HG03066 (cell line): ENCODE data around the gene DENND1A.
"Not testable (repeated sequence)": the region's sequence is repeated elsewhere in the genome, so short reads cannot be mapped to it uniquely, and the experiment has no call there.

ENCODE experiments used
- ATAC-seq: cut with Tn5 transposase; IDR thresholded peaks from one replicate; pipeline ENCODE4 v1.9.1; 2021; ENCODE audit warnings: low read depth; ENCODE audit not compliant: unreplicated experiment

Gene DENND1A

DNA sequence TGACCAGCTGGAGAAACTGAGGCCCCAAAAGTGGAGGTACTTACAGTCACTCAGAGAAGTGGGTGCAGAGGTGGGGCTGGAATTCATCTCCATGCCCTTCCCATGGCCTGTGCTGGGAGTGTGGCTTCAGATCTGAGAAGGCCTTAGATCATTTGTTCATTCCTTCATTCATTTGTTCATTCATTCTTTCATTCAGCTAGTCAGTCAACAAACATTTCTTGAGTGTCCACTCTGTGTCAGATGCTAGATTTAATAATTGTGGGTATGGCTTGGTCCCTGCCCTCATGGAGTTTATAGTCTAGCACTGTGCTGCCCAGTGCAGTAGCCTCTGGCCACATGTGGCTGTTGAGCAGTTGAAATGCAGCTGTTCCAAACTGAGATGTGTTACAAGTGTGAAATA is 593.0 kb downstream of the DENND1A start:
- no peak for ATAC-seq

DNA sequence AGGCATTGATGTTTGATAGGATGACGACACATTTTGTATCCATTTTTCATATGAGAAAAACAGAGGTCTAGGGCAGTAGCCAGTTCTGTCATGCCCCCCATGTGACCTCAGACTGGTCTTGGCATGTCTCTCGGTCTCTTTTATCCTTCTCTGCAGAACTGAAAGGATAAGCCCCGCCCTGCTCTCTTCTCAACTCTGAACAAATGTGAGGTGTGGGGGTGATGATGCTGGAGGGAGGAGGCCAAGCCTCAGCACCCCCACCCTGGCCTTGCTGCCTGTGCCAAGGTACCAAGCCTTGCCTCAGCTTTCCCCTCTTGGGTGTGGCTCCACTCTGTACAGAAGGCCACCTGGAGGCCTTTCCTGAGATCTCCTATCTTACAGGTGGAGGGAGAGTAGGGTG is 593.5 kb downstream of the DENND1A start:
- no peak for ATAC-seq

DNA sequence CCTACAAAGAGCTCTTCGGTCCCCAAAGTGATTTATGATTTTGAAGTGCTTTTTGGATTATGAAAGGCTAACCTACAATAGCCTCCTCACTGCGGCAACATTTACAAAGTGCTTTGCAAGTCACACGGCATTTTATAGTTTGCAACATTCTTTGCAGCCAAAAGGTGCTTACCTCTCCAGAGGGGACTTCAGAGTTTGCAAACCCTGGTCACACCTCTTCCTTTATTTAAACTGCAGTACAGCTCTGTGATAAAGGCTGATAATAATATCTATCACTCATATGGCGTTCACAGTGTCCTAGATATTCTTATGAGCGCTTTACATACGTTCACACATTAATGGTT is 594.0 kb downstream of the DENND1A start:
- ATAC-seq, result no peak

DNA sequence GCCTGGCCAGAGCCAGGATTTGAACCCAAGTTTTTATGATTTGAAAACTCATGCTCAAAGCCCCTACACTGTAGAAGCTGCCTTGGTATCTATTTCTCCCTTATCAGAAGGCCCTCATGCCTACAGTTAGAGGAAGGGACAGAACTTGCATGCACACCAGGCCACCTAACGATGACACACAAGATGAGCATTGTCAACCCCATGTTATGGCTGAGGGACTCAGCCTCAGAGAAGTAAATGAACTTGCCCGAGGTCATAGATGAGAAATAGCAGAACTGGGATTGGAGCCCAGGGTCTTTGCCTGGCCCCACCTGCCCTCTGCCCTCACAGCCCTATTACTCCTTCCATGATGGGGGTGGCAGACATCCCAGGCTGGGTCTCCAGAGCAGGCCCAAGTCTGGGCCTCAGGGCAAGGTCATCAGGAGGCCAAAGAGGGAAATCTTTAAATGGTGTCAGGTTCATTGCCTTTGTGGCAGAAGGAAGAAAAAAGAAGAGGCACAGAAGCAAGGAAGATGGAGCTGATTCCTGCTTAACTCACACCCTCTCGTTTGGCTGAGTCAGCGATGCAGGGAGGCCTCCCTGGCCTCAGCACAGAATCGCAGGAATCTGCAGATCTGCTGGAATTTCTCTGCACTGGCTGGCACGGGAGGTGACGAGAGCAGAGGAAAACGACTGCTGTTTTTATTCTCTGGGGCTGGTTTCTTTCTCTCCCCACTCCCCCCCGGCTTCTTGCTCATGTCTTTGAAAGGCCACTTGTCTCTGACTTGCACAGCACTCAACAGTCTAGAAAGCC is 594.5 kb downstream of the DENND1A start:
- no peak for ATAC-seq

DNA sequence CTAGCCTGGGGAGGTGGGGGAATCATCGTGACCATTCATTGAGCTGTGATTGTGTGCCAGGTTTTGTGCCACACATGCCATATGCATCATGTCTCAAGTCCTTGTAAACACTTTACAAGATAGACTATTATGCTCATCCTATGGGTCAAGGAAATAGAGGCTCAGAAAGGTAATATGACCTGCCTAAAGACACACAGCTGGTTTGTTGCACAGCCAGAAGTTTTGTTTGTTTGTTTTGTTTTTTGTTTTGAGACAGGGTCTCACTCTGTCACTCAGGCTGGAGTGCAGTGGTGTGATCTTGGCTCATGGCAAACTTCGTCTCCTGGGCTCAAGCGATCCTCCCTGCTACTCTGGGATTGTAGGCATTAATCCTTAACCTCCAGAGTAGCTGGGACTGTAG is 595.3 kb downstream of the DENND1A start:
- ATAC-seq, result no peak

DNA sequence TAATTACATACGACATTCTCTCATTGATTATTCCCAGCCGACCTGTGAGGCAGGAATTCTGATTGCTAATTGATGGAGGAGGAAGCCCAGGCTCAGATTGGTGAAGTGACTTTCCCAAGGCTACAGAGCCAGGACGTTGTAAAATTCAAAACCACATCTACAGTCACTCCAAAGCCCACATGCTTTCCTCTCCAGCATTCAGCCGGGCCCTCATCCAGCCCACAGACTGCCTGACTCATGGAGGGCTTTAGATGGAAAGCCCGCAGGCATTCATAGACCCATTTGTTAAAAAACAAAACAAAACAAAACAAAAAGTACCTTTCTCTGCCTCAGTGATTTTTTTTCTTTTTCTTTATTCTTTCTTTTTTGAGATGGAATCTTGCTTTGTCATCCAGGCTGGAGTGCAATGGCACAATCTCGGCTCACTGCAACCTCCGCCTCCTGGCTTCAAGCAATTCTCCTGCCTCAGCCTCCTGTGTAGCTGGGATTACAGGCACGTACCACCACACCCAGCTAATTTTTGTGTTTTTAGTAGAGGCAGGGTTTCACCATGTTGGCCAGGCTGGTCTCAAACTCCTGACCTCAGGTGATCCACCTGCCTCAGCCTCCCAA is 596.8 kb downstream of the DENND1A start:
- not testable (repeated sequence) for ATAC-seq

DNA sequence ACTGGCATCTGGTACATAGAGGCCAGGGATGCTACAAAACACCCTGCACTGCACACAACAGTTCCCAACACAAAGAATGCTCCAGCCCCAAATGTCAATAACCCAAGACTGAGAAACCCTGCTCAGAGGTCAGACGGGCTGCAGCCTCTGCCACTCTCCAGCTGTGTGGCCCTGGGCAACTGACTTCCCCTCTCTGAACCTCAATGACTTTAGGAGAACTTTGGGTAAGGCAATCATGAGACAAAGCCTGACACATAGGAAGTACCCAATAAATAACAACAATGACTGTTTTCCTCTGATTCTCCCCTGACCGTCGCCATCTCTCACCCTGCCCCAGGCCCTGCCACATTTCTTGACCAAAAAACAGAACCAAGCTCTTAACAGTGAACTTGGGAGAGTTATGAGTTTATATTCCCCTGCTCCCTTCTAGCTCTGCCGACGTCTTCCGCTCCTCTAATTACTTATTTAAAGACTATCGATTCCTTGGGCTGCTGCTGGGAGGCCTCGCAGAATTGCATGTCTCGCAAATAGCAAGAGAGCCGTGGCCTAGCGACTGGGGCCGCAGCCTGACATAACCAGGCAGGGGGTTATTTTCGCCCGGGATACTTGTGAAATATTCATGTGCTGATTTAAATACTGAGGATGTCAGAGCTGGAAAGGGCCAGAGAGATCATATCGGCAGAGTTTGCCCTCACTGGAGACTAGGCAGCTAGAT is 598.4 kb downstream of the DENND1A start:
- ATAC-seq, result no peak
